Measurements from ENCODE around the gene RNF144A. TPM values are rescaled to one million over a fixed set of nuclear protein-coding genes. Genes with fewer than 3 reads are reported as not detected.

Gene RNF144A
- polyA plus RNA-seq (2013, experiment 1 of 4), result 24.8 TPM
- 26.0 TPM for polyA plus RNA-seq (2013, experiment 2 of 4)
- 19.9 TPM for polyA plus RNA-seq (2013, experiment 3 of 4)
- polyA plus RNA-seq (2013, experiment 4 of 4), result 23.0 TPM

- peaks cover 7% of the 10 kb centered on the region for H3K4me1 ChIP-seq (ENCODE audit: control insufficient read depth, insufficient read depth, low read length)
- H3K27ac ChIP-seq (ENCODE audit: insufficient read depth, low read depth, low read length, poor library complexity, severe bottlenecking), result no peak within 1 kb of the TSS
- H3K9me3 ChIP-seq (ENCODE audit: control insufficient read depth, low read length), result no peaks in the 10 kb centered on the region
- H3K36me3 ChIP-seq (ENCODE audit: control insufficient read depth, insufficient read depth, low read length), result no peaks in the 10 kb centered on the region
- peak within 1 kb of the TSS; percentile 55 for H3K4me3 ChIP-seq (ENCODE audit: insufficient read depth, low read depth, low read length)
- 2% methylated on average over 90 of the region's 90 CpGs for WGBS, 2 experiments
- peaks cover 13% of the 10 kb centered on the region for H3K27me3 ChIP-seq (ENCODE audit: control insufficient read depth, insufficient read depth, low read length, poor library complexity, severe bottlenecking)
Observed at GRCh38 chr2:6917071-6917760, at the start of gene RNF144A. Gene RNF144A (plus strand): TSS chr2:6917412. CDS start chr2:6996927, 79,515 bp downstream.

GRCh38 chr2:6872394-6872793 is 44.8 kb upstream of the RNF144A start:
- H3K9me3 ChIP-seq (ENCODE audit: control insufficient read depth, low read length), result no peaks in the 10 kb centered on the region
- WGBS, 2 experiments, result 94 to 99% methylated on average over 1 to 2 of the region's 2 CpGs
- H3K4me3 ChIP-seq (ENCODE audit: insufficient read depth, low read depth, low read length), result no peak overlapping the region
- no peaks in the 10 kb centered on the region for H3K4me1 ChIP-seq (ENCODE audit: control insufficient read depth, insufficient read depth, low read length)
- no peaks in the 10 kb centered on the region for H3K36me3 ChIP-seq (ENCODE audit: control insufficient read depth, insufficient read depth, low read length)
- H3K27me3 ChIP-seq (ENCODE audit: control insufficient read depth, insufficient read depth, low read length, poor library complexity, severe bottlenecking), result peaks cover 5% of the 10 kb centered on the region
- no peak overlapping the region for H3K27ac ChIP-seq (ENCODE audit: insufficient read depth, low read depth, low read length, poor library complexity, severe bottlenecking)

DNA sequence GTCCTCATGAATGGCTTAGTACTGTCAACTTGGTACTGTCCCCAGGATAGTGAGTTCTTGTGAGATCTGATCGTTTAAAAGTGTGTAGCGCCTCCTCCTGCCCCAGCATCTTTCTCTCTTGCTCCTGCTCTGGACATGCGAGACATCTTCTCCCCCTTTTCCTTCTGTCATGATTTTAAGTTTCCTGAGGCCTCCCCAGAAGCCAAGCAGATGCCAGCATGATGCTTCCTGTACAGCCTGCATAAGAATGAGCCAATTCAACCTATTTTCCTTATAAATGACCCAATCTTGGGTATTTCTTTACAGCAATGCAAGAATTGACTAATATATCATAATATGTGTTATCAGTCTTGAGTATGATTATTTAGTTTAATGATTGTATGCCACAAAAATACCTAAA is 43.2 kb upstream of the RNF144A start:
- 89 to 94% methylated on average over 3 of the region's 3 CpGs for WGBS, 2 experiments
- H3K36me3 ChIP-seq (ENCODE audit: control insufficient read depth, insufficient read depth, low read length), result no peaks in the 10 kb centered on the region

DNA sequence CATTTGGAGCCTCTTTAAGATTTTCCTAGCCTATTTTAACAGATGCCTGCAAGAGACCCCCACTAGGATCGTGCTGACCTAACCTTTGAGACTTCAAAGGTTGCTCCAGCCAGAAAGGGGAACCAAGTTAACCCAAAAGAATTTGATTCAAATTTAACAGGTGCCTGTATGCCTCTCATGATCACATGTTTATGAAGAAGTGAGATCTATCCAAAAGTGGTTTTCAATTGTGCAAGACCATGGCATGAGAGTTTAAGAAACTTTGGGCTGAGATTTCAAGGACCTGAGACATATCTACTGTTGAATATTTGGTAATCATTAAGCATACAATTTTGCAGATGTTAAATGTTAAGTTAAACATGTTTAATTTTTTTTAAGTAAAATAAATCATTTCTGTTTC is 40.9 kb upstream of the RNF144A start:
- Histone ChIP-seq H3K4me3 (ENCODE audit: insufficient read depth, low read depth, low read length) (no peak overlapping the region), H3K36me3 (ENCODE audit: control insufficient read depth, insufficient read depth, low read length) (no peaks in the 10 kb centered on the region), H3K27ac (ENCODE audit: insufficient read depth, low read depth, low read length, poor library complexity, severe bottlenecking) (no peak overlapping the region), H3K4me1 (ENCODE audit: control insufficient read depth, insufficient read depth, low read length) (no peaks in the 10 kb centered on the region), H3K27me3 (ENCODE audit: control insufficient read depth, insufficient read depth, low read length, poor library complexity, severe bottlenecking) (no peaks in the 10 kb centered on the region), H3K9me3 (ENCODE audit: control insufficient read depth, low read length) (peaks cover 2% of the 10 kb centered on the region)
- WGBS, 2 experiments, result 83 to 88% methylated on average over 1 of the region's 1 CpG

More for the DNA sequence above, 43.2 kb upstream of the RNF144A start:
- H3K27ac ChIP-seq (ENCODE audit: insufficient read depth, low read depth, low read length, poor library complexity, severe bottlenecking), result no peak overlapping the region
- no peak overlapping the region for H3K4me3 ChIP-seq (ENCODE audit: insufficient read depth, low read depth, low read length)
- H3K4me1 ChIP-seq (ENCODE audit: control insufficient read depth, insufficient read depth, low read length), result no peaks in the 10 kb centered on the region
- no peaks in the 10 kb centered on the region for H3K9me3 ChIP-seq (ENCODE audit: control insufficient read depth, low read length)
- H3K27me3 ChIP-seq (ENCODE audit: control insufficient read depth, insufficient read depth, low read length, poor library complexity, severe bottlenecking), result no peaks in the 10 kb centered on the region

DNA sequence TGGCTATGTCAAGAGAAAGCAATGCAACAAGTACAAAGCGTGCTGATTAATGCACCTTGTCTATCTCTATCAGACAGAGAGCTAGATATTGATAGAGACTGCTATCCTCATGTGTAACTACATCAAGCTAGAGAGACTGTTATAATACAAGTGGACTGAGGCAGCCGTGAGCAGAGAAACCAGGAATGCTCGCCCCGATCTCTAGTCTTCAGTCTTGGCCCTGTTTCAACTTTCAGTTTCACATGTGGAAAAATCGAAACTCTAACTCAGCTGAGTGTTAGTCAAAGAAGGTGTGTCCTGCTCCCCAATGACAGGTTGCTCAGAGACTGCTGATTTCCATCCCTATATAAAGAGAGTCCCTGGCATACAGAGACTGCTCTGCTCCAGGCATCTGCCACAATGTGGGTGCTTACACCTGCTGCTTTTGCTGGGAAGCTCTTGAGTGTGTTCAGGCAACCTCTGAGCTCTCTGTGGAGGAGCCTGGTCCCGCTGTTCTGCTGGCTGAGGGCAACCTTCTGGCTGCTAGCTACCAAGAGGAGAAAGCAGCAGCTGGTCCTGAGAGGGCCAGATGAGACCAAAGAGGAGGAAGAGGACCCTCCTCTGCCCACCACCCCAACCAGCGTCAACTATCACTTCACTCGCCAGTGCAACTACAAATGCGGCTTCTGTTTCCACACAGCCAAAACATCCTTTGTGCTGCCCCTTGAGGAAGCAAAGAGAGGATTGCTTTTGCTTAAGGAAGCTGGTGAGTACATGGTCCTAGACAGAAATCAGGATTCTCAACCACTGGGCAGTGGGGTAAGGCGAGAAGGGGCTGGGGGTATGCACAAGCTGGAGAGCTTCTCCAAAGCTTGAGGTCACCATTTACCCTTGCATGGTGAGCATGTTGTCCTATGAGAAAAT is 39.6 kb upstream of the RNF144A start, which contains the start of gene RSAD2:
RSAD2 (plus strand) TSS at position 376 of the 903 bp plus-strand sequence; CDS start at position 400, 24 bp downstream.
- 92 to 96% methylated on average over 10 of the region's 10 CpGs for WGBS, 2 experiments
- H3K9me3 ChIP-seq (ENCODE audit: control insufficient read depth, low read length), result peaks cover 2% of the 10 kb centered on the region
- no peak within 1 kb of the TSS for H3K27ac ChIP-seq (ENCODE audit: insufficient read depth, low read depth, low read length, poor library complexity, severe bottlenecking)
- H3K36me3 ChIP-seq (ENCODE audit: control insufficient read depth, insufficient read depth, low read length), result no peaks in the 10 kb centered on the region
- no peak within 1 kb of the TSS for H3K4me3 ChIP-seq (ENCODE audit: insufficient read depth, low read depth, low read length)
- no peaks in the 10 kb centered on the region for H3K4me1 ChIP-seq (ENCODE audit: control insufficient read depth, insufficient read depth, low read length)
- no peaks in the 10 kb centered on the region for H3K27me3 ChIP-seq (ENCODE audit: control insufficient read depth, insufficient read depth, low read length, poor library complexity, severe bottlenecking)

GRCh38 chr2:6878549-6878948 is 38.7 kb upstream of the RNF144A start:
- no peak overlapping the region for H3K27ac ChIP-seq (ENCODE audit: insufficient read depth, low read depth, low read length, poor library complexity, severe bottlenecking)
- 92 to 93% methylated on average over 4 of the region's 4 CpGs for WGBS, 2 experiments
- H3K9me3 ChIP-seq (ENCODE audit: control insufficient read depth, low read length), result peaks cover 2% of the 10 kb centered on the region
- H3K36me3 ChIP-seq (ENCODE audit: control insufficient read depth, insufficient read depth, low read length), result no peaks in the 10 kb centered on the region
- H3K4me1 ChIP-seq (ENCODE audit: control insufficient read depth, insufficient read depth, low read length), result no peaks in the 10 kb centered on the region
- H3K27me3 ChIP-seq (ENCODE audit: control insufficient read depth, insufficient read depth, low read length, poor library complexity, severe bottlenecking), result no peaks in the 10 kb centered on the region
- no peak overlapping the region for H3K4me3 ChIP-seq (ENCODE audit: insufficient read depth, low read depth, low read length)

DNA sequence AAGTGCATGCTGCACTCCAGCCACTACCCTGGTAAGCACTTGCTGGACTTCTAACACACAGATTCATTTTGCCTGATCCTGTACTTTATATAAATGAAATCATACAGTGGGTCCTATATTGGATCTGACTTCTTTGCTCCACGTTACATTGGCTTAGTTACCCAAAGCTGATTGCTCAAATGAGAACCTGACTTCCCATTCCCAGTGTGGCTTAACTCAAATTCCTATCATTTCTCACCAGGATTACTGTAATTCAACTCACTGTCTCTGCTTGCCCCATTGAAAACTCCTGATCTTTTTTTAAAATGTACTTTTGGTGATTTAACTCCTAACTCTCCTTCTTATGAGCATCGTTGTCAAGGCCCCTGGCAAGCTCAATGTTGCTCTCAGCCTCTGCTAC is 38.2 kb upstream of the RNF144A start:
- no peaks in the 10 kb centered on the region for H3K4me1 ChIP-seq (ENCODE audit: control insufficient read depth, insufficient read depth, low read length)
- peaks cover 2% of the 10 kb centered on the region for H3K9me3 ChIP-seq (ENCODE audit: control insufficient read depth, low read length)
- H3K36me3 ChIP-seq (ENCODE audit: control insufficient read depth, insufficient read depth, low read length), result no peaks in the 10 kb centered on the region
- no peaks in the 10 kb centered on the region for H3K27me3 ChIP-seq (ENCODE audit: control insufficient read depth, insufficient read depth, low read length, poor library complexity, severe bottlenecking)
- WGBS, 2 experiments, result 85 to 97% methylated on average over 2 of the region's 2 CpGs
- H3K27ac ChIP-seq (ENCODE audit: insufficient read depth, low read depth, low read length, poor library complexity, severe bottlenecking), result no peak overlapping the region
- H3K4me3 ChIP-seq (ENCODE audit: insufficient read depth, low read depth, low read length), result no peak overlapping the region

DNA sequence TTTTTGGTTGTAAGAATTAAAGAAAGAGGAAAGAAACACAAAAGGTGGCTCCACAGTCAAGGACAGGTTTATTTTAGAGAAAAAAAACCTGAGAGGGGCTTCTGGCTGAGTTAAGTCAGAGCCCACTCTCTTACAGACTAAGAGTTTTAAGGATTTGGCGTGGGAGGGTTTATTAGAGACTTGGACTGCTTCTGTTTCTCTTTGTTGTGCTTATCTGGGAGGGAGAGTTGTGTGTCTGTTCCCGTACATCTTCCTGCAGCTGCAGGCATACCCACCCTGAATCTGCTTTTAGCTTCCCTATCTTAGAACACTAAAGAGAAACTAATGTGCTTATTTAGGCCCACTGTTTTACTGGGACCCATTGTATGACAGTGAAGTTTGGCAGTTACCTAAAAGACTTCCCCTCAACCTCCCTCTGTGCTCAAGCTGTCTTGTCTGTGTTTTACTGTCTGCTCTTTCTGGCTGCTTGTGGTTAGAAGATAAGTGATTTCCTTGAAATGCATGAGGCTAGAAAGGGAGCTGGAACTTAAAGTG is 36.9 kb upstream of the RNF144A start:
- Histone ChIP-seq H3K27ac (ENCODE audit: insufficient read depth, low read depth, low read length, poor library complexity, severe bottlenecking) (no peak overlapping the region), H3K9me3 (ENCODE audit: control insufficient read depth, low read length) (peaks cover 2% of the 10 kb centered on the region), H3K4me1 (ENCODE audit: control insufficient read depth, insufficient read depth, low read length) (no peaks in the 10 kb centered on the region), H3K36me3 (ENCODE audit: control insufficient read depth, insufficient read depth, low read length) (no peaks in the 10 kb centered on the region), H3K27me3 (ENCODE audit: control insufficient read depth, insufficient read depth, low read length, poor library complexity, severe bottlenecking) (no peaks in the 10 kb centered on the region), H3K4me3 (ENCODE audit: insufficient read depth, low read depth, low read length) (no peak overlapping the region)
- 78 to 86% methylated on average over 2 of the region's 2 CpGs for WGBS, 2 experiments

DNA sequence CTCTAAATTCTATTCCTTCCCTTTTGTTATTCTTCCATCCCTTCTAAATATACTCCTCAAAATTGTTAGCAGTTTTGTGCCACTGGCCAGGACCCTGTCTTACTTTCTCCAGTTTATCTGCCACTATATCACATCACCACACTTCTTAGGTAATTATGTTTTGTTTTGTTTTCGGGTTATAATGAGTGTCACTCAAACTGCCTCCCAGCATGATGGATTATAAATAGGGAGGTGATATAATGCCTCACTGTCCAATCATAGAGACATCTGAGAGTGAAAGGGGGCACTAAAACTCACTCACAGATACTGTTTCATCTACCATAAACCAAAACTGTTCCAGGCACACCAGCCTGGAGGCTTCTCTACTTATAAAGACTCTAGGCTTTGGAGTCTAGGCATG is 36.2 kb upstream of the RNF144A start:
- Histone ChIP-seq H3K36me3 (ENCODE audit: control insufficient read depth, insufficient read depth, low read length) (no peaks in the 10 kb centered on the region), H3K9me3 (ENCODE audit: control insufficient read depth, low read length) (peaks cover 2% of the 10 kb centered on the region), H3K27me3 (ENCODE audit: control insufficient read depth, insufficient read depth, low read length, poor library complexity, severe bottlenecking) (no peaks in the 10 kb centered on the region), H3K27ac (ENCODE audit: insufficient read depth, low read depth, low read length, poor library complexity, severe bottlenecking) (no peak overlapping the region), H3K4me1 (ENCODE audit: control insufficient read depth, insufficient read depth, low read length) (no peaks in the 10 kb centered on the region), H3K4me3 (ENCODE audit: insufficient read depth, low read depth, low read length) (no peak overlapping the region)
- no CpG with 5 or more reads among the region's 1 CpG for WGBS, 2 experiments

- no peak overlapping the region for H3K4me3 ChIP-seq (ENCODE audit: insufficient read depth, low read depth, low read length)
- no peaks in the 10 kb centered on the region for H3K27me3 ChIP-seq (ENCODE audit: control insufficient read depth, insufficient read depth, low read length, poor library complexity, severe bottlenecking)
- no peak overlapping the region for H3K27ac ChIP-seq (ENCODE audit: insufficient read depth, low read depth, low read length, poor library complexity, severe bottlenecking)
- no peaks in the 10 kb centered on the region for H3K4me1 ChIP-seq (ENCODE audit: control insufficient read depth, insufficient read depth, low read length)
- H3K36me3 ChIP-seq (ENCODE audit: control insufficient read depth, insufficient read depth, low read length), result no peaks in the 10 kb centered on the region
- peaks cover 2% of the 10 kb centered on the region for H3K9me3 ChIP-seq (ENCODE audit: control insufficient read depth, low read length)
- WGBS, 2 experiments, result 92 to 93% methylated on average over 5 of the region's 5 CpGs
Observed at GRCh38 chr2:6881516-6881915, 35.7 kb upstream of the RNF144A start.

Data from ectodermal cell (in vitro differentiated cells).